ENCODE data around the gene MRGPRX3. TPM values are rescaled to one million over a fixed set of nuclear protein-coding genes. Genes with fewer than 3 reads are reported as not detected.

The MRGPRX3 gene
- not detected for total RNA-seq

GRCh38 chr11:18132341-18132740, at the start of gene MRGPRX3:
MRGPRX3 (plus strand) TSS chr11:18132571; CDS start chr11:18137203, 4,632 bp downstream.
- H3K9me3 Mint-ChIP-seq = no peaks in the 10 kb centered on the region
- H3K36me3 Mint-ChIP-seq = no peaks in the 10 kb centered on the region
- POLR2A ChIA-PET = no interaction called here
- no peaks in the 10 kb centered on the region for H3K4me1 Mint-ChIP-seq
- no peak for ATAC-seq (ENCODE audit: low read depth)
- no peak within 1 kb of the TSS for H3K27ac Mint-ChIP-seq
- H3K4me3 Mint-ChIP-seq = no peak within 1 kb of the TSS
- no peak for DNase-seq
- peaks cover 29% of the 10 kb centered on the region for H3K27me3 Mint-ChIP-seq

DNA sequence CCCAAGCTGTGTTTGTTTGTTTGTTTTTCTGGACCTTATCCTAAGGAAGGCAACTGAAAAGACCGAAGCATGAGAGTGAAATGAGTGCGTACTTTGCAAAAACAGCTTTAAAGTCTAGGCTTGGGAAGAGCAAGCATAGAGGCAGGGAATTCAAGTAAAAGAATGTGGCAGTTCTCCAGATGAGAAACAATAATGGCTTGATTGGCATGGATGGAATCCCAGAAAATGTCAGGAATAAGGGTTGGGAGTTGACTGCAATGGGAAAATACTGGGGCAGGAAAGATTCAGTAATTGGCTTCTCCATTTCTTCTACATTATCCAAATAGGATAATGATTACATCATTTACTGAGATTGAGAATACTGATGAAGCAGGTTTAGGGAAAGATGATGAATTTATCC, 44.0 kb upstream of the MRGPRX3 start:
- H3K36me3 Mint-ChIP-seq = peaks cover 26% of the 10 kb centered on the region
- DNase-seq (no peak), ATAC-seq (ENCODE audit: low read depth) (no peak)
- H3K27me3 Mint-ChIP-seq = no peaks in the 10 kb centered on the region
- no peak overlapping the region for H3K4me3 Mint-ChIP-seq
- no peaks in the 10 kb centered on the region for H3K9me3 Mint-ChIP-seq
- POLR2A ChIA-PET = no interaction called here
- H3K4me1 Mint-ChIP-seq = no peaks in the 10 kb centered on the region
- H3K27ac Mint-ChIP-seq = no peak overlapping the region

- H3K27ac Mint-ChIP-seq = no peak overlapping the region
- H3K36me3 Mint-ChIP-seq = peaks cover 30% of the 10 kb centered on the region
- POLR2A ChIA-PET = no interaction called here
- H3K27me3 Mint-ChIP-seq = no peaks in the 10 kb centered on the region
- no peaks in the 10 kb centered on the region for H3K9me3 Mint-ChIP-seq
- DNase-seq = no peak
- H3K4me3 Mint-ChIP-seq = no peak overlapping the region
- ATAC-seq (ENCODE audit: low read depth) = no peak
- no peaks in the 10 kb centered on the region for H3K4me1 Mint-ChIP-seq
These were observed 43.4 kb upstream of the MRGPRX3 start for GRCh38 chr11:18088966-18089365.

GRCh38 chr11:18091731-18092130, 40.6 kb upstream of the MRGPRX3 start:
- Mint-ChIP-seq H3K4me3 (no peak overlapping the region), H3K27ac (no peak overlapping the region), H3K36me3 (peaks cover 36% of the 10 kb centered on the region), H3K27me3 (no peaks in the 10 kb centered on the region), H3K9me3 (no peaks in the 10 kb centered on the region), H3K4me1 (no peaks in the 10 kb centered on the region)
- ATAC-seq (ENCODE audit: low read depth) = no peak
- DNase-seq = no peak
- POLR2A ChIA-PET = no interaction called here

DNA sequence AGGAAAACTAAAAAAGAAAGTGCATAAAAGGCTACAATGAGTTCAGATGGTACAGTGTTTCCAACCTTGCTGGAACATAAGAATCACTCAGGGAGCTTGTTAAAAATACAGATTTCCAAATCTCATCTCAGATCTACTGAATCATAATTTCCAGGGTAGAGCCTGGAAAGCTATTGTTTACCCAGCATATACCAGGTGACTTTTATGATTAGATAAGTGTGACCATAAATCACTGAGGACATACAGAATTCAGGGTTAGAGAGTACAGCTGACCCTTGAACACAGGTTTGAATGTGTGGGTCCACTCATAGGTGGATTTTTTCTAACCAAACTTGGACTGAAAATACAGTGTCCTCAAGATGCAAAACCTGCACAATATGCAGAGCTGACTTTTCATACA, 38.4 kb upstream of the MRGPRX3 start:
- Mint-ChIP-seq H3K36me3 (peaks cover 25% of the 10 kb centered on the region), H3K27me3 (no peaks in the 10 kb centered on the region), H3K9me3 (no peaks in the 10 kb centered on the region), H3K27ac (no peak overlapping the region), H3K4me1 (peaks cover 2% of the 10 kb centered on the region), H3K4me3 (no peak overlapping the region)
- POLR2A ChIA-PET = interaction anchor here (0.8 to 1.2 kb wide), 2 partner anchors 20 to 80 kb away, joined by 3 to 4 read pairs; no protein-coding TSS in a partner anchor
- DNase-seq = no peak
- ATAC-seq (ENCODE audit: low read depth) = no peak

- POLR2A ChIA-PET = no interaction called here
- DNase-seq (no peak), ATAC-seq (ENCODE audit: low read depth) (no peak)
- H3K9me3 Mint-ChIP-seq = no peaks in the 10 kb centered on the region
- H3K4me3 Mint-ChIP-seq = no peak overlapping the region
- H3K4me1 Mint-ChIP-seq = peaks cover 15% of the 10 kb centered on the region
- no peaks in the 10 kb centered on the region for H3K27me3 Mint-ChIP-seq
- no peak overlapping the region for H3K27ac Mint-ChIP-seq
- H3K36me3 Mint-ChIP-seq = peaks cover 23% of the 10 kb centered on the region
These were observed 31.3 kb upstream of the MRGPRX3 start for GRCh38 chr11:18100926-18101656.

GRCh38 chr11:18105086-18105801, 27.1 kb upstream of the MRGPRX3 start:
- no peak for DNase-seq
- Mint-ChIP-seq H3K9me3 (no peaks in the 10 kb centered on the region), H3K4me1 (peaks cover 12% of the 10 kb centered on the region), H3K4me3 (peak overlapping the region; percentile 92), H3K36me3 (peaks cover 18% of the 10 kb centered on the region), H3K27me3 (peaks cover under 1% of the 10 kb centered on the region), H3K27ac (peak overlapping the region; percentile 78)
- POLR2A ChIA-PET = interaction anchor here (0.7 to 1.5 kb wide), 9 partner anchors 10 to 1368 kb away, joined by 3 to 6 read pairs (median 4); partner anchors contain the start of gene TSG101
- no peak for ATAC-seq (ENCODE audit: low read depth)

DNA sequence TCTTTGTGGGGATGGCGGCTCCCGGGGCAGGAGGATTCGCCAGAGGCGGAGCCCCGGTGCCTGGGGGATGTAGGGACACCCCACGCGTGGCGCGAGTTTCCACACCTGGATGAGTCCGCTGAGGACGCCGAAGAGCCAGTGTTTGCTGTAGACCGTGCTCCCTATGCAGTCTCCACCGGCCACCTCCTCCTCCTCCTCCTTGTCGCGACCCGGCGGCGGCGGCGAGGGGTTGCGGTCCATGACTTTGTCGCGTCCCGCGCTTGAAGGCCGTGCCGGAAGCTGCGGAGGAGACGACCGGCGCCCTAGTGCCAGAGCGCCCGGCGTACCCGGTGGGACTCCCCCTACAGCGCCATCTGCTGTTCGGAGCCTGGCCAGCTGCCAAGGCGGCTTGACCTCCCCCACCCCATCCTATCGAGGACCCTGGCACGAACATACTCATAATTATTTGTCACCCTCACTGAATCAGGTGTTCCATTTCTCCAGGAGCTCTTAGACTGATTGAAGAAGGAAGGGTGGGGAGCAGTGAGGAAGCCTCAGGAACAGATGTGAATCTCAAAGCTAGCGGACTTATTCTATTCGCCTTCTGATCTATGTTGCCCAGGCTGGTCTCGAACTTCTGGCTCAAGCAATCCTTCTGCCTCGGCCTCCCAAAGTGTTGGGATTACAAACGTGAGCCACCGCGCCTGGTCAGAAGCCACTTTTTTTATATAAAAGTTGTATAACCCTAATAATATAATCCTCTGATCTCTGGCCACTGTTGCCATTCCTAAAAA, 26.4 kb upstream of the MRGPRX3 start, which contains the start of gene SAAL1:
SAAL1 (minus strand) TSS at position 281 of the 773 bp plus-strand sequence; CDS start at position 240, 41 bp downstream.
- ATAC-seq (ENCODE audit: low read depth) = peak; percentile 98
- POLR2A ChIA-PET = interaction anchor here (0.5 to 1.5 kb wide), 10 partner anchors 9 to 1368 kb away, joined by 3 to 6 read pairs (median 4); partner anchors contain the start of genes GTF2H1, HPS5 and TSG101
- Mint-ChIP-seq H3K27ac (peak within 1 kb of the TSS; percentile 78), H3K9me3 (no peaks in the 10 kb centered on the region), H3K4me1 (peaks cover 12% of the 10 kb centered on the region), H3K4me3 (peak within 1 kb of the TSS; percentile 92), H3K27me3 (peaks cover 6% of the 10 kb centered on the region), H3K36me3 (peaks cover 16% of the 10 kb centered on the region)
- peak; percentile 93 for DNase-seq

DNA sequence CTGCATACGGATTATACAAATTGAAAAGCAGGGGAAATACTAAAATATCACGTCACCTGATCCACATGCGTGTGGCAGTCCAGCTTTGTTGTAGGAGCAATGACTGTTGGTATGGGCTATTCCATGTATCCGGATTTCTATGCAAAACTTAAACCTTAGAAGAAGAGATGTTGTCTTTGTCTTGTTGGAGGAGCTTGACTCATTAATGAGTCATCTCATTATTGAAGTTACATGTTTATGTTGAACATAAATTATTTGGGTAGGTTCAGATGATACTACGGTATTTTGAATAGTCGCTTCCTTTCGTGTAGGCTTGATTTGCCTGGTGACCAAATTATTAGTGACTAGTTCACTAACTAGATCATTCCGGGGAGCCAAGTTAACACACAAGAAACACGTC, 25.7 kb upstream of the MRGPRX3 start:
- H3K27ac Mint-ChIP-seq = no peak overlapping the region
- no peak for DNase-seq
- peaks cover 10% of the 10 kb centered on the region for H3K27me3 Mint-ChIP-seq
- ATAC-seq (ENCODE audit: low read depth) = no peak
- POLR2A ChIA-PET = interaction anchor here (0.9 to 1.3 kb wide), 5 partner anchors 9 to 528 kb away, joined by 3 to 6 read pairs (median 4); partner anchors contain the start of genes GTF2H1 and HPS5
- peak overlapping the region; percentile 35 for H3K4me3 Mint-ChIP-seq
- H3K4me1 Mint-ChIP-seq = peaks cover 9% of the 10 kb centered on the region
- H3K36me3 Mint-ChIP-seq = peaks cover 10% of the 10 kb centered on the region
- no peaks in the 10 kb centered on the region for H3K9me3 Mint-ChIP-seq

- no peak for ATAC-seq (ENCODE audit: low read depth)
- POLR2A ChIA-PET = no interaction called here
- no peak overlapping the region for H3K4me3 Mint-ChIP-seq
- DNase-seq = no peak
- H3K9me3 Mint-ChIP-seq = no peaks in the 10 kb centered on the region
- no peak overlapping the region for H3K27ac Mint-ChIP-seq
- peaks cover 9% of the 10 kb centered on the region for H3K4me1 Mint-ChIP-seq
- H3K27me3 Mint-ChIP-seq = peaks cover 17% of the 10 kb centered on the region
- H3K36me3 Mint-ChIP-seq = no peaks in the 10 kb centered on the region
These were observed 24.1 kb upstream of the MRGPRX3 start for GRCh38 chr11:18108254-18108653.

DNA sequence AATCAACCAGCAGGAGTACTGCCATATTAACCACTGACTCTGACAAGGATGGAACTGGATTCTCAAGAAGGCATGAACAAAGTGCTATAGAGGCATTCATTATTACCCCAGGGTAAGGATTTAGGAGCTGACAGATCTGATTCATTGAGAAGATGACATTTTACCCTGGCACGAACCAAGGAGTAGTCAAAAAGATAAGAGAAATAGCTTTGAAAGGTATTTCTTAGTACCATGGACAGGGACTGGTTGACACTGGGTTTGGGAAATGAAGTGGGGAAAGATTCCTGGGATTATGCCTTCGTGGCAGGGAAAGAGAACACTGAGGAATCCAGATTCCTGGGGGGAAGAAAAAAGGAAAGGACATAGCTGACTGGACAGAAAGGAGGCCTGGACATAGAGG, 21.4 kb upstream of the MRGPRX3 start:
- peaks cover 26% of the 10 kb centered on the region for H3K27me3 Mint-ChIP-seq
- ATAC-seq (ENCODE audit: low read depth) = no peak
- H3K4me3 Mint-ChIP-seq = no peak overlapping the region
- POLR2A ChIA-PET = no interaction called here
- no peaks in the 10 kb centered on the region for H3K9me3 Mint-ChIP-seq
- DNase-seq = no peak
- H3K27ac Mint-ChIP-seq = no peak overlapping the region
- H3K36me3 Mint-ChIP-seq = no peaks in the 10 kb centered on the region
- H3K4me1 Mint-ChIP-seq = peaks cover 7% of the 10 kb centered on the region

- no peaks in the 10 kb centered on the region for H3K9me3 Mint-ChIP-seq
- H3K27ac Mint-ChIP-seq = no peak overlapping the region
- peak; percentile 88 for ATAC-seq (ENCODE audit: low read depth)
- POLR2A ChIA-PET = interaction anchor here (1.5 kb wide), 1 partner anchor 10 kb away, joined by 6 read pairs; the partner anchor contains the start of gene SAAL1
- DNase-seq = peak; percentile 56
- peaks cover 28% of the 10 kb centered on the region for H3K27me3 Mint-ChIP-seq
- no peaks in the 10 kb centered on the region for H3K36me3 Mint-ChIP-seq
- H3K4me1 Mint-ChIP-seq = peaks cover 6% of the 10 kb centered on the region
- no peak overlapping the region for H3K4me3 Mint-ChIP-seq
These were observed 16.8 kb upstream of the MRGPRX3 start for GRCh38 chr11:18115360-18116127.
